Stimulated activated CD4-positive, alpha-beta T cell treated with anti-CD3 and anti-CD28 coated beads, Interleukin-1b, Interleukin-23, amount 100 ng/mL, for 24 hours (primary cell): ENCODE measurements around the gene RNF208.
A peak's percentile ranks its signal among the peaks of the same experiment; 100 is the strongest.

Source experiments
- DNase-seq, 4 experiments: peaks; one replicate each; pipeline ENCODE4 v3.0.0-alpha.2; 2020; ENCODE audit warnings: low read depth in 4 of 4, low spot score in 1 of 4

Gene RNF208

DNA sequence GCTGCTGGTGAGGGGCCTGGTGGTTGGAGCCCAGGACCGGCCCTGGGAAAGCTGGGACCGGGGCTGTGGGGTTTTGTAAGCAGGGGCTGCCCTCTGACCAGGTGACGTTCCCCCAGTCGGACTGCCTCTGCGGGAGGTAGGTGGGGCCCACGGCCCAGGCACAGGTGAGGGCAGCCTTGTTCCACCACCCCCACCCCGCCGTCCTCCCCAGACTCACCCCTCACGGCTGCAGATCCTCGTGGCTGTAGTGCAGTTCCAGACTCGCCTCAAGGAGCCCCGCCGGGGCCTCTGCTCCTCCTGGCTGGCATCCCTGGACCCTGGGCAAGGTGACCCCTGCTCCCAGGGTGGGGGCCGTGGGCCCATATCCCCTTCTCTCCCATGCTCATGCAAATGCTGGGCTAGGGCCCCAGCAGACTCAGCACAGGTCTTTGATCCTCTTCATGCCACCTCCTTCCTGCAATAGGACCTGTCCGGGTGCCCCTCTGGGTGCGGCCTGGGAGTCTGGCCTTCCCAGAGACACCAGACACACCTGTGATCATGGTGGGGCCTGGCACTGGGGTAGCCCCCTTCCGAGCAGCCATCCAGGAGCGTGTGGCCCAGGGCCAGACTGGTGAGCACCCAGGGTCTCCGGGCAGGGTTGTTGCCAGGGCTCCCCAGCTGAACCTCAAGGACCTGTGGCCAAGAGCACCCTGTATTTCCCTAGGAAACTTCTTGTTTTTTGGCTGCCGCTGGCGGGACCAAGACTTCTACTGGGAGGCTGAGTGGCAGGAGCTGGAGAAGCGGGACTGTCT is 6.6 kb downstream of the RNF208 start:
- DNase-seq = no peak

DNA sequence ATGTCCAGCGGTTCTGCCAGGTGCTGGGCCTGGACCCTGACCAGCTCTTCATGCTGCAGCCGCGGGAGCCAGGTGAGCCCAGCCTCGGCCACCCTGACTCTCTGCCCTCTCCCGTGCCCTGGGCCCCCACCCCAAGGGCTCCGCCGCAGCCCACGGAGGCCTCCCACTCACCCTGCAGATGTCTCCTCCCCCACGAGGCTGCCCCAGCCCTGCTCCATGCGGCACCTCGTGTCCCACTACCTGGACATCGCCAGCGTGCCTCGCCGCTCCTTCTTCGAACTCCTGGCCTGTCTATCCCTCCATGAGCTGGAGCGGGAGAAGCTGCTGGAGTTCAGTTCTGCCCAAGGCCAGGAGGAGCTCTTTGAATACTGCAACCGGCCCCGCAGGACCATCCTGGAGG is 7.4 kb downstream of the RNF208 start:
- no peak for DNase-seq

GRCh38 chr9:137213160-137214060 is 8.6 kb downstream of the RNF208 start:
- DNase-seq = no peak

DNA sequence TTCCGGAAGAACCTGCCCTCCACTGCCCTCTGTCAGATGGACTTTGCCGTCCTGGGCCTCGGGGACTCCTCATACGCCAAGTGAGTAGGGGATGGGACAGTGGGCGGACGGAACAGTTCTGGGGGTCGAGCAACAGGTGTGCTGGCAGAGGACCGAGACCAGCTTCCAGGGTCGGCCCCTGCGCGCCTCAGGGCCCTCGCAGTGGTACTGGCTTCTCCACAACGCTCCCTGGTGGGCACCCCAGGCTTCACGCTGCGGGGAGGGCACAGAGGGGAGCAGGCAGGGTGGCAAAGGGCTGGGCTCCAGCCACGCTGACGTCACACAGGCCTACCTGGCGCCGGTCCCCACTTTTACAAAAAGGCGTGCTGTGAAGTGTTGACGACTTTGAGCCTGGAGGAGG is 9.5 kb downstream of the RNF208 start:
- no peak for DNase-seq

- DNase-seq = no peak
Measured at GRCh38 chr9:137211532-137211931, 10.5 kb downstream of the RNF208 start.

DNA sequence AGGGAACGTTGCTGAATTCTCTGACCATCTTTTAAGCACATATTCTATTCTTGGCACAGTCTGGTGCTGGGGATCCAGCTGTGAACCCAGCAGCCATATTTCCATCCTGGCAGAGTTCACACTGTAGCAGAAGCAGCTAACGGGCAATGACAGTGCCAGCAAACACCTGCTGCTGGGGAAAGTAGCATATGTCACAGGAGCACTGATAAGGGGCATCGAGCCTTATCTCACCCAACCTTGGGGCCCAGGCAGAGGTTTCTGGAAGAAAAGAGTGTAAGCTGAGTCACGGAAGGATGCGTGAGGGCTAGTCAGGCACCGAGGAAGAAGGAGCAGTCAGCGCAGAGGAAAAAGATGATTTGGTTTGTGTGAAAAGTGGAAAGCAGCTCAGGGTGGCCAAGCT is 15.4 kb downstream of the RNF208 start:
- DNase-seq = no peak

DNA sequence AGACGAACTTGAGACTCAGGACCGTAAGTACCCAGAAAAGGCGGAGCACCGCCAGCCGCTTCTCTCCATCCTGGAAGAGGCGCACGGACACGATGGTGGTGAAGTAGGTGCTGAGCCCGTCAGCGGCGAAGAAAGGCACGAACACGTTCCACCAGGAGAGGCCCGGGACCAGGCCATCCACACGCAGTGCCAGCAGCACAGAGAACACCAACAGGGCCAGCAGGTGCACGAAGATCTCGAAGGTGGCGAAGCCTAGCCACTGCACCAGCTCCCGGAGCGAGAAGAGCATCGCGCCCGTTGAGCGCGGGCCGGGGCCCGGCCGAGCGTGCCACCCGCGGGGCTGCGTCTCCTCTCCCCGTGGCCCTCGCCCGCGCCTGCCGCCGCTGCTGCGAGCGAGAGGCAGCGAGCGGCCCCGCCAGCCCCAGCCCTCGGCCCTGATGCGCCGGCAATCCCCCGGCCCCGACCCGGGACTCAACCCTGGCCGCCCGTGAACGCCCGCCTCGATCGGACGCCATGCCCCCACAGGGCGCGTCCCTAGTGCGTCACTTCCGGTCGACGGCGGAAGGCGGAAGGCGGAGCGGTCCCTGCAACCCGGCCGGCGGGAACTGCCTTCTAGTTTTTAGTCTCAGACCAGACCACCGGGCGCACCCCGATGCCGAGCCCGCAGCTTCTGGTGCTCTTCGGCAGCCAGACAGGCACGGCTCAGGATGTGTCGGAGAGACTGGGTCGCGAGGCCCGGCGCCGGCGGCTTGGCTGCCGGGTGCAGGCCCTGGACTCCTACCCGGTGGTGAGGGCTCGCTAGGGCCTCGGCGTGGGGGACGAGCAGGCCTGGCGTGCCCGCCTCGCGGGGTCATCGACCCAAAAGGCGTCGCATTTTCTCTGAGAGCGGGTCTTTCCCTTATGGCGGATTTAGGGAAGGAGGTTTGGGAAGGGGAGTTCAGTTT is 16.6 kb downstream of the RNF208 start, which contains the start of the genes NDOR1 and TMEM203:
NDOR1 (plus strand) TSS at position 575 of the 944 bp plus-strand sequence; CDS start at position 653, 78 bp downstream.
TMEM203 (minus strand) TSS at position 523 of the 944 bp plus-strand sequence; CDS start at position 289, 234 bp downstream.
- DNase-seq = peak; percentile 90 to 97 (median 94)

DNA sequence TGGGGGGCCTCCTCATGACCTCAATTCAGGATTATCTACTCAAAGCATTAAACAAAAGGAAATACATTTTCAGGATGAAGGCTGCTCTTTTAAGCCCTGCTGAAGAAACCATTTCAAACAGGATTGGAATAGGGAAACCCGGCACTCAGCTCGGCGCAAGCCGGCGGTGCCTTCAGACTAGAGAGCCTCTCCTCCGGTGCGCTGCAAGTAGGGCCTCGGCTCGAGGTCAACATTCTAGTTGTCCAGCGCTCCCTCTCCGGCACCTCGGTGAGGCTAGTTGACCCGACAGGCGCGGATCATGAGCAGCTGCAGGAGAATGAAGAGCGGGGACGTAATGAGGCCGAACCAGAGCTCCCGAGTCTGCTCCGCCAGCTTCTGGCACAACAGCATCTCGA is 17.3 kb downstream of the RNF208 start:
- no peak for DNase-seq

GRCh38 chr9:137202966-137203365 is 19.1 kb downstream of the RNF208 start:
- no peak for DNase-seq

DNA sequence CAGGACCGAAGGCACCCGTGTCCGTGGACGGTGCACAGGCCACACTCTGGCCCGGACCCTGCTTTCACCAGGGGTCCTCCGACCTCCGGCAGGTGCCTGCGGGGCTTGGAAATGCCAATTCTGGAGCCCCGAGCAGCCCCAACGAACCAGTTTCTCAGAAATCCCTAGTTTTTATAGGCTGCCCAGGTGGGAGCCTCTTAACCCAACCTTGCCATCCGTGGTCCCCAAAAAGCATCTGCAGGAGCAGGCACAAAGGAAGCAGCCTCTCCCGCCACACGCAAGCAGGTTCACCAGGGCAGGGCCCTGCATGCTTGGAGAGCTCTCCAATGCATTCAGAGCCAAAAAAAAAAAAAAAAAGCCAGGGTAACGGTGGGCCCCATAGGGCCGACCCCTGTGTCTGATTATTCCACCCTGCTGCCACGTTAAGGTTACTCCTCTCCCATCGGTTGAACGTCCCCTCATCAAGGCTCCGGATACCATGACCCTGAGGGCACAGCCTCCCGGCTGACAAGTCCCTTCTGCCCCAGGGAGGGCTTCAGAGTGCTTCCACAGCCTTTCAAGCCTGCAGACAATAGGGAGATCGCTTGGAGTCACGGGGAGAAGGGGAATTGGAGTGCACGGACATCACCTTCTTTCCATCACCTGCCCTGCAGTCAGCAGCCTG is 20.7 kb downstream of the RNF208 start:
- no peak for DNase-seq

DNA sequence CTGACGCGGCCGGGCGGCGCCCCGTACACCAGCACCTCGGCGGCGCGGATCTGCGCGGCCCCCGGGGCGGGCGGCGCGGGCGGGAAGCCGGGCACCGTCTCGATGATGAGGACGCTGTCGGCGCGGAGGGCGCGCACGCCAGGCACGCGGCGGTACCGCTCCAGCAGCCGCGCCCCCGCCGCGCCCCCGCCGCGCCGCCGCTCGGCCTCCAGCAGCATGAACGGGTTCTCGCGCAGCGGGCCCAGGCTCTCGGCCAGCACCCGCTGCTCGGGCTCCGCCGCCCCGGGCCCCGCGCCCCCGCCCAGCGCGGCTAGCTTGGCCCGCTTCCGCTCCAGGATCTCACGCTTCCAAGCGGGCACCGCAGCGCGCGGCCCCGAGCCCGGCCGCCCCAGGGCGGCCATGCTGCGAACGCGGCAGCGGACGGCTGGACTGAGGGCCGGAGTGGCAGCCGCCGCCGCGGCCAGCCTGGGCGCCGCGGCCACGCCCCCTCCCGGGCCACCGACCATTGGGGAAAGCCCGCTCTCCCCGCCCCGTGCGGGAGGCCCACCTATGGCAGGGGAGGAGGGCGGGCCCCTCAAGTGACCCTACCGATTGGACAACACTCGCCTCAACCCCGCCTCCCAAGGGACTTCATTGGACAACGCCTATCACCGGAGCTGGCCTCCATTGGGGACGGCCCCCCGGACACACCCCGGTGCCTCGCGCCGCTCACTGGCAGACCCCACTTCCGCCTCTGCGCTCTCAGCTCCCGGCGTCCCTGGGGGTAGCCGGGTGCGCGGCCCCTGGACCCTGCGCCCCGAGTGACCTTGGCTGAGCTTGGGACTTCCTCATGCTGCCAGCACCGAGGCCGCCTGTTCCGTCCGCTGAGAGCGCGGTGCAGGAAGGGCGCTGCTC is 21.5 kb downstream of the RNF208 start, which contains the start of gene TPRN:
TPRN (minus strand) TSS at position 431 of the 894 bp plus-strand sequence; CDS start at position 401, 30 bp downstream.
- peak; percentile 87 to 99 (median 97) for DNase-seq

GRCh38 chr9:137199411-137200121 is 22.5 kb downstream of the RNF208 start:
- no peak for DNase-seq

DNA sequence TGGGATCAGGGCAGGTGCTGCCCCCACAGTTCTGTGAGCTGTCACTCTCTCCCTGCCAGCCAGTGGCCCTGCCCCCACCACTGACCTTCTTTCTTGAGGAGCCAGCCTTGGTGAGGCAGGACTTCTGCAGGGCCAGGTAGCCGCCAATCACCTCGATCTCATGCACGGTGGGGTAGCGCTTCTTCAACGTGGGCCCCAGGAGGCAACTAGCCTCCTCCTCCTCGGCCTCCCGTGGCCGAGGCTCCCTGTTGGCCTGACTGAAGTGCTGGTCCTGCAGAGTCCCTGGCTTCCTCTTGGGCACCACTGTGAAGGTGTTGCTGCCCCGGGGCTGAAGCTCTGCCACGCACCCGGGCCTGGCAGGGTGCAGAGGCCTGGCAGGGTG is 23.1 kb downstream of the RNF208 start:
- DNase-seq = no peak

GRCh38 chr9:137198051-137198901 is 23.8 kb downstream of the RNF208 start:
- DNase-seq = no peak

DNA sequence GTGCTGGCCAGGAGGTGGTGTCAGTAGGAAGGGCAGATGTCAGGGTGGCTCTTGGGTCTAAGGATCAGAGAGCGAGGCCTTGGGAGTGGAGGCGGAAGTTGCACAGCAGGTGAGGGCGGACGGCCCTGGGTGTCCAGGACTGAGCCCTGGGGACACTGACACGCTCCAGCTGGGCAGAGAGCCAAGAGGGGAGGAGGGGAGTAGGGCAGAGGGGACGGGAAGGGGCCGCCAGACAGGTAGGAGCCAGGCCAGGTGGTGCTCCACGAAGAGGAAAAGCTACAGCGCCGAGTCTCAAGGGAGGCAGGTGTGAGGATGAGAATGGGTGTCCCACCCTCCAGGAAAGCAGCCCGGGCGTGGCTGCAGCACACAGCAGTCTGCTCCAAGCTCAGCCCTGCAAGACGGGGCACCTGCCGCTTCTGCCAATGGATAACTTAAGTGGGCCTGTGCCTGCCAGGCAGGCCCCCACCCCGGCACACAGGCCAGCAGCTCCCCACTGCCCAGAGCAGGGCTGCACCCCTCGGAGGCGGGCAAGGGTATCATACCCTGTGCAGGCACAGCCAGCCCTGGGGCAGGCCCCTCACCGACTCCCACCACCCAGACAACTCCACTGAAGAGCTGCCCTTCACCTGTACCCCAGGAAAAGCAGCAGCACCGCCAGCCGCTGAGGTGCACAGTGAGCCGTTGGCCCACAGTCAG is 26.4 kb downstream of the RNF208 start:
- no peak for DNase-seq

- DNase-seq = no peak
Measured at GRCh38 chr9:137194909-137195308, 27.1 kb downstream of the RNF208 start.

- no peak for DNase-seq
Measured at GRCh38 chr9:137194388-137194787, 27.7 kb downstream of the RNF208 start.
